ENCODE results near the gene SLC25A42.

DNA sequence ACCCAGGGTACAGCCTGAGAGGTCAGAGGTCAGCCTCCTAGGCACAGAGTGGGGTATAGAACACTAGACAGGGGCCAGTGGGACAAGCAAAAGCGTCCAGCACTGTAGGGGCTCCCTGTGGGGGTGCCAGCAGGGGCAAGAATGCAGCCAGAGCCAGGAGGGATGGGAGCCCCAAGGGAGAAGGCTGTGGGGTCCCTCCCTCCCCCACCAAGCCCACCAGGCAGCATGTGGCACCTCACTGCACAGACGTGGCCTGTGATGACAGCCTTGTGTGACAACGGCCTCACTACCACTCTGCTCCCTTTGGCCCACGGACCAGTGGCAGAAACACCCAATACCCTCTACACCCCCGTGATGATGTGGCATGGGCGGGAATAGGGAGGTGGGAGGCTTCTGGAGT lies 20.3 kb upstream of the SLC25A42 start:
- TF ChIP-seq EZH2phosphoT487 (IDR thresholded peaks at IDR 0.05; ENCODE audit: insufficient read depth, low read depth) (no peak), EZH2 (IDR thresholded peaks at IDR 0.05; ENCODE audit: insufficient read depth, poor library complexity, severe bottlenecking) (no peak)

All from GM23248 (cell line).